MM.1S (cell line): ENCODE data around the gene TRIM29.

Experiments
- DNase-seq: peaks from one replicate; pipeline ENCODE4 v3.0.0-alpha.2; 2015
- H2AFZ ChIP-seq: fragments of 300-600 bp; sonication (generic); 2 replicates; pipeline ENCODE4 v1.6.0; 2016; ENCODE audit warnings: antibody characterized with exemption, low read length
- H3F3A ChIP-seq: fragments of 300-600 bp; sonication (generic); 2 replicates; pipeline ENCODE4 v1.6.1; 2016; ENCODE audit warnings: mild to moderate bottlenecking, antibody characterized with exemption, low read length, moderate library complexity, mixed read lengths; ENCODE audit not compliant: insufficient read depth
- H3K27ac ChIP-seq: fragments of 300-600 bp; sonication (generic); 2 replicates; pipeline ENCODE4 v1.5.1; 2016; ENCODE audit warnings: mild to moderate bottlenecking, low read length
- H3K27me3 ChIP-seq: fragments of 300-600 bp; sonication (generic); replicated peaks from 2 replicates; pipeline ENCODE4 v1.6.0; 2016; ENCODE audit warnings: low read length; ENCODE audit not compliant: insufficient read depth
- H3K36me3 ChIP-seq: fragments of 300-600 bp; sonication (generic); replicated peaks from 2 replicates; pipeline ENCODE4 v1.6.1; 2016; ENCODE audit warnings: mild to moderate bottlenecking, low read length, mixed read lengths; ENCODE audit not compliant: insufficient read depth
- H3K4me1 ChIP-seq: fragments of 300-600 bp; sonication (generic); 2 replicates; pipeline ENCODE4 v1.6.1; 2016; ENCODE audit warnings: low read length, mixed read lengths
- H3K4me2 ChIP-seq: fragments of 300-600 bp; sonication (generic); 2 replicates; pipeline ENCODE4 v1.6.0; 2016; ENCODE audit warnings: low read depth, low read length
- H3K4me3 ChIP-seq: fragments of 300-600 bp; sonication (generic); 2 replicates; pipeline ENCODE4 v1.5.1; 2016; ENCODE audit warnings: low read length, mixed read lengths
- H3K79me2 ChIP-seq: fragments of 300-600 bp; sonication (generic); 2 replicates; pipeline ENCODE4 v1.6.1; 2016; ENCODE audit warnings: mixed run types, low read length, mixed read lengths
- H3K9ac ChIP-seq: fragments of 300-600 bp; sonication (generic); 2 replicates; pipeline ENCODE4 v1.6.1; 2016; ENCODE audit warnings: low read length, mixed read lengths
- H3K9me2 ChIP-seq: fragments of 300-600 bp; sonication (generic); replicated peaks from 2 replicates; pipeline ENCODE4 v1.6.1; 2016; ENCODE audit warnings: mild to moderate bottlenecking, low read length, mixed read lengths; ENCODE audit not compliant: insufficient read depth
- H3K9me3 ChIP-seq: fragments of 300-600 bp; sonication (generic); replicated peaks from 2 replicates; pipeline ENCODE4 v1.6.1; 2016; ENCODE audit warnings: mild to moderate bottlenecking, low read length, mixed read lengths; ENCODE audit not compliant: insufficient read depth
- H4K20me1 ChIP-seq: fragments of 300-600 bp; sonication (generic); 2 replicates; pipeline ENCODE4 v1.6.1; 2016; ENCODE audit warnings: mild to moderate bottlenecking, low read length, moderate library complexity, mixed read lengths; ENCODE audit not compliant: insufficient read depth
- CTCF ChIP-seq: fragments of 300-600 bp; sonication (generic); IDR thresholded peaks from 2 replicates; pipeline ENCODE4 v1.5.1; 2016; ENCODE audit warnings: antibody characterized with exemption, low read length, mixed read lengths
- EZH2 ChIP-seq: fragments of 300-600 bp; sonication (generic); optimal IDR thresholded peaks from 2 replicates; pipeline ENCODE3; 2017; ENCODE audit warnings: low read depth, mild to moderate bottlenecking, antibody characterized with exemption, low read length, mixed read lengths
- EZH2phosphoT487 ChIP-seq: fragments of 300-600 bp; sonication (generic); IDR thresholded peaks from 2 replicates; pipeline ENCODE4 v1.6.1; 2018; ENCODE audit warnings: antibody characterized with exemption, low read length

TRIM29 gene

GRCh38 chr11:120142441-120143100 is 4.7 kb upstream of the TRIM29 start:
- Histone ChIP-seq H3K79me2 (no peaks in the 10 kb centered on the region), H3K4me2 (no peak overlapping the region), H3F3A (no peaks in the 10 kb centered on the region), H3K27me3 (peaks cover 30% of the 10 kb centered on the region), H3K9ac (no peak overlapping the region), H3K27ac (no peak overlapping the region), H3K4me1 (no peaks in the 10 kb centered on the region), H3K9me3 (no peaks in the 10 kb centered on the region), H4K20me1 (no peaks in the 10 kb centered on the region), H2AFZ (no peak overlapping the region), H3K4me3 (no peak overlapping the region), H3K36me3 (no peaks in the 10 kb centered on the region), H3K9me2 (no peaks in the 10 kb centered on the region)
- TF ChIP-seq EZH2phosphoT487 (no peak), CTCF (no peak), EZH2 (no peak)
- DNase-seq: no peak

GRCh38 chr11:120141768-120142423 is 4.0 kb upstream of the TRIM29 start:
- no peaks in the 10 kb centered on the region for H3K9me3 ChIP-seq
- no peaks in the 10 kb centered on the region for H3K36me3 ChIP-seq
- no peaks in the 10 kb centered on the region for H3K79me2 ChIP-seq
- no peaks in the 10 kb centered on the region for H3K9me2 ChIP-seq
- no peak overlapping the region for H3K4me2 ChIP-seq
- no peaks in the 10 kb centered on the region for H3K4me1 ChIP-seq
- H3K9ac ChIP-seq: no peak overlapping the region
- TF ChIP-seq CTCF: no peak
- no peak for TF ChIP-seq EZH2phosphoT487
- no peak for TF ChIP-seq EZH2
- H2AFZ ChIP-seq: no peak overlapping the region
- H3K27ac ChIP-seq: no peak overlapping the region
- no peak overlapping the region for H3K4me3 ChIP-seq
- no peaks in the 10 kb centered on the region for H3F3A ChIP-seq
- H4K20me1 ChIP-seq: no peaks in the 10 kb centered on the region
- no peak for DNase-seq
- peaks cover 27% of the 10 kb centered on the region for H3K27me3 ChIP-seq

- Histone ChIP-seq H3K9ac (no peak overlapping the region), H3K9me3 (no peaks in the 10 kb centered on the region), H3K4me3 (no peak overlapping the region), H3F3A (no peaks in the 10 kb centered on the region), H3K27me3 (peaks cover 28% of the 10 kb centered on the region), H3K9me2 (no peaks in the 10 kb centered on the region), H3K79me2 (no peaks in the 10 kb centered on the region), H4K20me1 (no peaks in the 10 kb centered on the region), H3K4me2 (no peak overlapping the region), H3K4me1 (no peaks in the 10 kb centered on the region), H3K36me3 (no peaks in the 10 kb centered on the region), H3K27ac (no peak overlapping the region), H2AFZ (no peak overlapping the region)
- TF ChIP-seq CTCF: no peak
- TF ChIP-seq EZH2: no peak
- TF ChIP-seq EZH2phosphoT487: no peak
- no peak for DNase-seq
Observed at GRCh38 chr11:120141113-120141767, 3.3 kb upstream of the TRIM29 start.
